Epithelial cell of esophagus (primary cell): ENCODE measurements around the gene UNC13C.

Experiments used
- DNase-seq: peaks from one replicate; pipeline ENCODE4 v3.0.0; 2010; ENCODE audit warnings: low read depth
- H3K4me3 ChIP-seq: 2 replicates; pipeline ENCODE4 v1.5.1; 2011; ENCODE audit warnings: mild to moderate bottlenecking, low read length, control low read depth
- TF ChIP-seq, protein P1 (sequence below): IDR thresholded peaks from 2 replicates; pipeline ENCODE4 v1.5.1; 2011; ENCODE audit warnings: low read depth, mild to moderate bottlenecking, low read length, control low read depth, inconsistent platforms; ENCODE audit not compliant: insufficient read depth; ENCODE audit errors: missing control alignments

UNC13C gene

DNA sequence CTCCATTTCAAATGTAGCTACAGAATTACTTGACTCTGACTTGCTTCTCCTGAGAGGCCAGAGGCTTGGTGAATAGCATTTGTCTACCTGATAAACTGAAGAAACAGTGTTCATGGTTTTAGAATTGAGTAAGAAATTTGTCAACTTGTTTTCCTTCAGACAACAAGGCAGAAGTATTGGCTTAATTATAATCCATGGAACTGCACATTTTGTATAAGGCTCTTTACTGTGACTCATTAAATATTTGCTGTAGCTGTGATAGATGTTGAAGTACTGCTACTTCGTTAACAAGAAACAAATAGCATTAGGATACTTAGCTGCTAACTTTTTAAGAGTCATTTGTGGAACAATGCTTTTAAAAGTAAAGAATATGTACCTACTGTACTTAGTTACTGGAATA is 4.6 kb downstream of the UNC13C start:
- TF ChIP-seq, protein P1, sequence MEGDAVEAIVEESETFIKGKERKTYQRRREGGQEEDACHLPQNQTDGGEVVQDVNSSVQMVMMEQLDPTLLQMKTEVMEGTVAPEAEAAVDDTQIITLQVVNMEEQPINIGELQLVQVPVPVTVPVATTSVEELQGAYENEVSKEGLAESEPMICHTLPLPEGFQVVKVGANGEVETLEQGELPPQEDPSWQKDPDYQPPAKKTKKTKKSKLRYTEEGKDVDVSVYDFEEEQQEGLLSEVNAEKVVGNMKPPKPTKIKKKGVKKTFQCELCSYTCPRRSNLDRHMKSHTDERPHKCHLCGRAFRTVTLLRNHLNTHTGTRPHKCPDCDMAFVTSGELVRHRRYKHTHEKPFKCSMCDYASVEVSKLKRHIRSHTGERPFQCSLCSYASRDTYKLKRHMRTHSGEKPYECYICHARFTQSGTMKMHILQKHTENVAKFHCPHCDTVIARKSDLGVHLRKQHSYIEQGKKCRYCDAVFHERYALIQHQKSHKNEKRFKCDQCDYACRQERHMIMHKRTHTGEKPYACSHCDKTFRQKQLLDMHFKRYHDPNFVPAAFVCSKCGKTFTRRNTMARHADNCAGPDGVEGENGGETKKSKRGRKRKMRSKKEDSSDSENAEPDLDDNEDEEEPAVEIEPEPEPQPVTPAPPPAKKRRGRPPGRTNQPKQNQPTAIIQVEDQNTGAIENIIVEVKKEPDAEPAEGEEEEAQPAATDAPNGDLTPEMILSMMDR = no peak
- no peak overlapping the region for H3K4me3 ChIP-seq
- DNase-seq = no peak

GRCh38 chr15:53984221-53984620 is 6.0 kb downstream of the UNC13C start:
- TF ChIP-seq, protein P1 = no peak
- no peak for DNase-seq

GRCh38 chr15:53985562-53985961 is 7.3 kb downstream of the UNC13C start:
- H3K4me3 ChIP-seq = no peak overlapping the region
- no peak for DNase-seq
- TF ChIP-seq, protein P1 = no peak

More at GRCh38 chr15:53984221-53984620, 6.0 kb downstream of the UNC13C start:
- H3K4me3 ChIP-seq = no peak overlapping the region

GRCh38 chr15:53987480-53987879 is 9.2 kb downstream of the UNC13C start:
- TF ChIP-seq, protein P1 = no peak
- no peak for DNase-seq
- H3K4me3 ChIP-seq = no peak overlapping the region

GRCh38 chr15:54007256-54007655 is 29.0 kb downstream of the UNC13C start:
- TF ChIP-seq, protein P1 = no peak
- no peak overlapping the region for H3K4me3 ChIP-seq
- DNase-seq = no peak

GRCh38 chr15:54011656-54012055 is 33.4 kb downstream of the UNC13C start:
- no peak overlapping the region for H3K4me3 ChIP-seq
- no peak for DNase-seq
- TF ChIP-seq, protein P1 = no peak

- DNase-seq = no peak
- no peak overlapping the region for H3K4me3 ChIP-seq
- TF ChIP-seq, protein P1 = no peak
These were observed 35.9 kb downstream of the UNC13C start for GRCh38 chr15:54014067-54014655.
